Colon (tissue), 2 donors: Measurements from ENCODE around the gene PIWIL4.
"Not testable (repeated sequence)": the region's sequence is repeated elsewhere in the genome, so short reads cannot be mapped to it uniquely, and the experiment has no call there.

Experiments
- FAIRE-seq: peaks from 2 replicates; lab custom pipeline; 2012; peaks lifted over from hg19 to GRCh38; lab: Jason Lieb, UNC
- donor health status: control.
- donor health status: control.

PIWIL4 gene

GRCh38 chr11:94549146-94549545 is 18.0 kb upstream of the PIWIL4 start:
- FAIRE-seq: no peak

- no peak for FAIRE-seq
These were observed 16.7 kb upstream of the PIWIL4 start for GRCh38 chr11:94550513-94550912.

DNA sequence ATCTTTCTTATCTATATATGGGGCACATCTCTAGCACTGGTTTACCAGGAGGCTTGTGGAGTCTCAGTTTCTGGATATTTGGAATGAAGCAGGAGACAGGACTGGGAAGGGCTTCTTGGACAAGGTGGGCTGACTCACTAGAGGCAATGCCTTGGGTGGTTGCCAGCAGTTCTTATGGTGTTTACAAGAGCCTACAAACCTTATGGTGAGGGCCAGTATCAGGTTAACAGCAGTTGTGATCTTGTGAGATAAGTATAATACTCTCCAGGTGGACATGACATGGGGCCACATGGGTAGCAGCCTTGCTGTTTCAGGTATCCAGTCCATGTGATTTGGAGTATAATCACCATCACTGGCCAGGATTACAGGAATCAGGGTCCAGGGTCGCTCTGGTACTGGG is 13.2 kb upstream of the PIWIL4 start:
- FAIRE-seq: no peak

- FAIRE-seq: not testable (repeated sequence)
These were observed 11.3 kb upstream of the PIWIL4 start for GRCh38 chr11:94555752-94556329.

DNA sequence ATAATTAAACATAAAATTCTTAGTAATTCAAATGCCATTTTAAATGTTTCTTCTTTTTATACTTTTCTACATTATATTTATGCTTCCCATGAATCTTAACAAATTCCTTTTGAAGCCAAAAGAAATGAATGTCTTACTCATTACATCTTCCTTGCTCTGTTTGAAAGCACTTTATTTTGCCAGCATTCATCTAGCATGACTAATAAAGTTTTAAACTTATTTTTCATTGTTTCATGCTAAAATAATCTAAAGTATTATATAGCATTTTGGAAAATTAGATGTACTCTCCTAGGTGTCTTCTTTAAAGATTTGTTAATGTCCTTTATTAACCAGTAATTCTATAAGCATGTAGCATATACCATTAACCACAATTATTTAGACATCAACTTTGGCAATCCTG is 9.7 kb upstream of the PIWIL4 start:
- FAIRE-seq: no peak

DNA sequence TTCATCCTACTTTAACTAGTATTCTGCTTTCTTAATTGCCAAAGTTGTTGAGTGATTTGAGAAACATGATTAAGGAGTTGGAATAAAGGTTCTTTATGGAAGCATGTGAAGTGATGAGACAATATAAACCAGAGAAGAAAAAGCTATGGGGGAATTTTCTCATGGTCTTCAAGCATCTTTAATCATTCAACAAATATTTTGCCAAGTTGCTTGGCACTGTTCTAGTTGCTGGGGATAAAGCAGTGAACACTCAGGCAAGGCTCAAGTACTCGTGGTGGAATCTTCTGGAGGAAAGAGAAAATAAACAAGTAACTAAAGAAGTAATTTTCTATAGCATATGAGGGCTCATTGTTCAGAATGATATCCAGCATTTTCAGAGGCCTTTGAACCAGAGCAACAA is 9.2 kb upstream of the PIWIL4 start:
- FAIRE-seq: no peak

DNA sequence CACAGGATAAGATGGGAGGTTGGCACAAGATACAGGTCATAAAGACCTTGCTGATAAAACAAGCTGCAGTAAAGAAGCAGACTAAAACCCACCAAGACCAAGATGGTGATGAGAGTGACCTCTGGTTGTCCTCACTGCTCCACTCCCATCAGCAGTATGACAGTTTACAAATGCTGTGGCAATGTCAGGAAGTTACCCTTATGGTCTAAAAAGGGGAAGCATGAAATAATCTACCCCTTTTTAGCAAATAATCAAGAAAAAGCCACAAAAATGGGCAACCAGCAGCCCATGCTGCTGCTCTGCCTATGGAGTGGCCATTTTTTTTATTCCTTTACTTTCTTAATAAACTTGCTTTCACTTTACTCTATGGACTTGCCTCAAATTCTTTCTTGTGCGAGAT is 8.7 kb upstream of the PIWIL4 start:
- FAIRE-seq: no peak

DNA sequence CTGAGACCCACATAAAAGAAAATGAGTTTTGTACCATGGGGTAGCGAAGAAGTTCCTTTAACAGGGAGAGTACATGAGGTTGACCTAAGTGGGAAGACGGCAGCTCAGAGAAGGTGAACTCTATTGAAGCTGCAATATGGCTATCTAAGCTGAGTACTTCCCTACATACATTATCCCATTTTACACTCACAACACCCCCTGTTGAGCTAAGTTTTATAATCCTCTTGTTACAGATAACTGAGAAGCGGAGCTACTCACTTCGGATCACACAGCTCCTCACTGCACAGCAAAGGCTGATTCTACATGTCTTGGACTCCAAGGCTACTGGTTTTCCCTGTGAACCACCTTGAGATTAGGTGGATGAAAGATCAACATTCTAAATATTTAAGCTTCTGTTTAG is 8.2 kb upstream of the PIWIL4 start:
- FAIRE-seq: no peak

GRCh38 chr11:94559361-94559760 is 7.8 kb upstream of the PIWIL4 start:
- FAIRE-seq: no peak

- FAIRE-seq: no peak
These were observed 6.3 kb upstream of the PIWIL4 start for GRCh38 chr11:94560834-94561233.

DNA sequence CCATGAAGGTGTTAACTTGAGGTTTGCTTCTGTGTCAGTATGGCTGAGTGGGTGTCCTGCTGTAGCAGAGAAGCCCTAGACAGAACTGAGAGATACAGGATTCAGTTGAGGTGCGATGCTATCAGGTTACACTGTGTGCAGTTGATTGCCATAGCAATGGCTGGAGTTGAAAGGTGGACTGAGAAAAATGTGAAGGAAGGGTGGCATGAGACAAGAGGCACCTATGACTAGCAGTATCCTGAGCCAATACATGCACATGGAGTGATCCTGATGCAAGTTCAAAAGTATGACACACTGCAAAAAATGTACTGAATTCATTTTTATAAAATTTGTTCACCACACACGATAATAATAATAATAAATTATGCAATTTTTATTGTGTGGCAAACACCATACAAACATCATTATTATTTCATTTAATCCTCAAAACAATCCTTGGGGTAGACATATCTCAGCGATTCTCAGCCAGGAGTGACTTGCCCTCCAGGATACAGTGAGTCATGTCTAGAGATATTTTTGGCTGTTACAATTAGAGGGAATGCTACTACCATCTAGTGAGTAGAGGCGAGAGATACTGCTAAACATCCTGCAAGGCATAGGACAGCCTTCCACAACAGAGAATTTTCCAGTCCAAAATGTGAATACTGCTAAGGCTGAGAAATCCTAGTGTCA is 3.9 kb upstream of the PIWIL4 start:
- FAIRE-seq: no peak

- no peak for FAIRE-seq
These were observed 3.2 kb upstream of the PIWIL4 start for GRCh38 chr11:94563848-94564467.

DNA sequence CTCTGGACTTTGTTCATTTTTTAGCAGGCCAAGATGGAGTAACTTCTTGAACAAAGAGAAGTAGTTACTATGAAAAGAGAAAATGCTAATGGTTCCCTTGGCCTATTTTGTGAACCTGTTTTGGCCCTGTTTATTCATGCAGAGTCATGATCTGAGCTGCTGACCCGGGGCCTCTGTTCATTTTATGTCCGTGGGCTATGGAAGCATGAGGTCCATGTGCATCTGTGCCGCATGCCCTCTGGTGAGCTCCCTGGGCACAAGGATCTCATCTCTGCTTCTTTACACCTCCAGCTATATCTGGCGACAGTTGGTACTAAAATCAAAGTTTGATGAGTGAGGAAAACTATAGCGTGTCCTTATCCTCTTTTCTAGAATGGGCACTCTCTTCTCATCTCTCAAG is 1.0 kb downstream of the PIWIL4 start:
- no peak for FAIRE-seq

GRCh38 chr11:94568717-94569116 is 1.5 kb downstream of the PIWIL4 start:
- FAIRE-seq: no peak

GRCh38 chr11:94572975-94573374 is 5.8 kb downstream of the PIWIL4 start:
- not testable (repeated sequence) for FAIRE-seq

GRCh38 chr11:94574193-94574961 is 7.2 kb downstream of the PIWIL4 start:
- no peak for FAIRE-seq

DNA sequence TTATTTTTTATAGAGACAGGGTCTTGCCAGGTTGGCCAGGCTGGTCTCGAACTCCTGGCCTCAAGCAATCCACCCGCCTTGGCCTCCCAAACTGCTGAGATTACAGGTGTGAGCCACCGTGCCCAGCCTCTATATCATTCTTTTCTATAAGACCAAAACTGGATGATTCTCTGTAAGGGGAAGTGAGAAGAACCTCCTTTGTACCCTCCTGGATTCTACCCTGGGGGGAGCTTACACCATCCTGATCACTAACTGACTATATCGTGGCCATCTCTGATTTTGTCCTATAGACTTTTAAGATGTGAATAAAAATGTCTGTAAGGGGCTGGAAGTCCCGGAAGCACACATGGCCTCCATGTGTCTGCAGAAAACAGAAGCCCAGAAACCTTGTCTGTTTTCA is 9.1 kb downstream of the PIWIL4 start:
- FAIRE-seq: no peak

- no peak for FAIRE-seq
These were observed 10.7 kb downstream of the PIWIL4 start for GRCh38 chr11:94577841-94578240.

DNA sequence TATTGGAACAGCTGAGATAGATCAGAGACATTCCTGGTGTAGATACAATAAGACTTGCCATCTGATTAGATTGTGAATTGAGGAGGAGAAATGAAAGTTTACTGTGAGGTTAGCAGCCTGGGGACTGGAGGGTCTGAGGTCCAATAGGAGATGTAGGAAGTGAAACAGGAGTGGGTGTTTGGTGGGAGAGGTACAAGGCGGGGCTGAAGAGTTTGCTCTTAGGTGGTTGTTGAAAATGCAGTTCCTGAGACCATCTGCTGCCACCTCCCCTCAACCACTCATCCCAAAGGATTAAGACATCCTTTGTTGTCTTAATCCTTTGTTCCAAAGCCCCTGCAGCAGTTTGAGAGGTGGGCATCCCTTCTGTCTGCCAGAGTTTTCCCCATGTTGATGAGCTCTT is 14.8 kb downstream of the PIWIL4 start:
- no peak for FAIRE-seq

GRCh38 chr11:94583213-94583865 is 16.2 kb downstream of the PIWIL4 start:
- no peak for FAIRE-seq

GRCh38 chr11:94583866-94584500 is 16.8 kb downstream of the PIWIL4 start:
- no peak for FAIRE-seq

DNA sequence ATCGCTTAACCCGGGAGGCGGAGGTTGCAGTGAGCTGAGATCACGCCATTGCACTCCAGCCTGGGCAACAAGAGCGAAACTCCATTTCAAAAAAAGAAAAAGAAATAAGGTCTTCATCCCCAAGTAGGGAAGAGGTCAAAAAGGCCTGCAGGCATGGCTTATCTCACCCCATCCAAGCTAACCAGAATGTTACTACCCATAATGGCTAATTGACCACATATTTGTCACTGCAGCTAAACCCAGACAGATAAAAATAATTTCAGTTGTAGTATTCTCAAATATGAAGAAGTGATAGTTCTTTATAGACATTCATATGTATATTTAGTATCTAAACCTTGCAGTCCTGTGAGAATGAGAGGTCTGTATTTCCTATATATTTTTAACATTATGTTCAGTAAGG is 17.8 kb downstream of the PIWIL4 start:
- FAIRE-seq: no peak
